NCI-H2081 treated with DMSO at 0.1 percent for 48 hours (cell line): ENCODE measurements around the gene UBTD2.

Experiments used
- DNase-seq: peaks from one replicate; lab custom pipeline; 2025; lab: John Stamatoyannopoulos, UW

Gene UBTD2

DNA sequence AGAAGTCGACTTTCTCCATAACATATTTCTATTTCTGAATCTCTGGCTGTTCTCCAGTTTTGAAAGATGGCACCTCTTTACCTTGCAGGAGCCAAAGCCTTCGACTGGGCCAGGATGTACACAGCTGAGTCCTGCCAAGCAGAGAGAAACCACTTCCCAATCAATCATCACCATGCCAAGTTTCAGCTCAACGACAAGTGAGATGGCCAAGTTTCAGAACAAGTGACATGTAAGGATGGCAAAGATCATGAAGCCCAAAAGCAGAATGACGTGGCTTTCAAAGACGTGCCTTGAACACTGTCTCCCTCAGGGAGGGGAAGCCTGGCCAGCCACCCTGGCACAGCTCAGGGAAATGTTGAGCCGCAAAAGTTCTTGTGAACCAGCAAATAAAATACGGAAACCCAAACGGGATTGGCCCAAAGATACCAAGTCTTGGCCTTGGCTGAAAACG lies 113.3 kb downstream of the UBTD2 start:
- DNase-seq, result no peak

DNA sequence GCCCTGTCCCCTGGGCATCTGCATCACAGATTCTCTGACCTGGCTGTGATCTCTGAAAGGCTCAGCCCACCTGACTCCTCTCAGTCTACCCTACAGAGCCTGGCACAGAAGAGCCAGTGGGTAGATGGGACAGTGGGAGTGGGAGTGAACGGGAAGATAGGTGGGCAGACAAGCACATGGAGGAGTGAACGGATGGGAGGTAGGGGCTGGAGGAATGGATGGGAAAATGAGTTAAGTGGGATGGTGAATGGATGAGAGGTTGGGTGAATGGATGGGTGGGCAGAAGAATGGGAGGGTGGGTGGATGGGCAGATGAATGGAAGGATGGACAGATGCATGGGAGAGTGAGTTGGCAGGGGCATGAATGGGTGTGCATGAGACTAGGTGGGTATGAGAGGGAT lies 114.3 kb downstream of the UBTD2 start:
- no peak for DNase-seq

DNA sequence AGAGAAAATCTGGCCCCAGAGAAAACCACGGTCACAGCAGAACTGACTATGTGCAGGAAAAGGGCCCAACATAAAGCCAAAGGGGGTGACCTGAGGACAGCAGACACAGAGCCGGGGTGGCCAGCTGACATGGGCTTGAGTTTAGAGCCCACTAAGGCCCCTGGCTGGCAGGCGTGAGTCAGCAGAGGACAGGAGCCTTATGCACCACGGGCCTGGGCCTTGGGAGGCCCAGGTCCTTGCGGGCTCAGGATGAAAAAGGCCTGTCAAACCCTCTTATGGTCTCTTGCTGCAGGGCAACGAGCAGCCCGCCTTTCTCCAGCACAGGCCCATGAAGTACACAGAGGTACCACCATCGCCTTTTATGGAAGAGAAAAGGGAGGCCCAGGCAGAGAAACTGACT lies 115.3 kb downstream of the UBTD2 start:
- DNase-seq, result no peak

DNA sequence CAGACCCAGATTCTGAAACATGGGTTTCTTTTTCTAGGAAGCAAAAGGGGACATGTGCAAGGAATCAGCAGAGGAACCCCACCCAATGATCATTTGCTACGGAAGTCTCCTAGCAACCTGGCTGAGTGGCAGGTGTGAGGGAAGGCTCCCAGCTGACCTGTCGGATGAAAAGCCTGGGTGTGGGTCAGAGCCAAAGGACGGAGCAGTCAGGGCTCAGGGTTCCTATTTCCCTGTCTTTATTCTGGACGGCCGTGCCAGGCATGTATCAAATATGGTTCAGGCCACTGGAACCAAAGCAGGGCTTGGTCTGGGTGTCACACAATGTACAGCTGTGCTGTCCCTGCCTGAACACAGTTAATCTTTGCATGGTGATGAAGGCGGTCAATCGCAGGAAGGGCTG lies 115.7 kb downstream of the UBTD2 start:
- DNase-seq, result no peak

DNA sequence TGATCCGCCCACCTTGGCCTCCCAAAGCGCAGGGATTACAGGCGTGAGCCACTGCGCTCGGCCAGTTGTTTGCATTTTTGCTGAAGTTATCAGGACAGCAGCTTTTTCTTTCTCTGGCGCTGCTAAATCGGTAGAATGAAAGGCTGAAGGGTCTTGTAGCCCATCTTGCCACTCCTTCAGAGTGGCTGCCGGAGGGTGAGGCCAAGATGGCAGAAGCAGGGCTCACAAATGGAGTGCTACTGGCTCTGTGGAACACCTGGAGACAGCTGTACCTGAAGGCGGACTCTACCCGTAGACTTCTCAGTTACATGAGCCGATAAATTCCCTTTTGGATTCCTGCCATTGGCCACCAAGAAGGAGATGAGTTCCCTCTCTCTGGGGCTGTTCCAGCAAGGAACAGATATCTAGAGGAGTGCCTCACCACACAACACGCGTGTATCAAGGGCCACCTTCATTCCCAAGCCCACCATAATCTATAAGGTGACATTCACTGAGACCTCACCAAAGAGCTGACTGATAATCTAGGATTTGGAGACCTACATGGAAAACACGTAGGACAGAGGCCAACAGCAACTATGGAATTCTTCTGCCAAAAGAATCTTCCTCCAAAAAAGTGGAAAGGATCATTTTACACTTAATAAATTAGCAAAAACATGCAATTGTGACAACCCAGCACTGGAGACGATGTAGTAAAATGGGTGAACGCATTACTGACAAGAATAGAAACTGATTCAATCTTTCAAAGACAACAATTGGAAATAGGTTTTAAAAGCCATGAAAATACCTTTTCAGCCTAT lies 117.3 kb downstream of the UBTD2 start:
- no peak for DNase-seq

DNA sequence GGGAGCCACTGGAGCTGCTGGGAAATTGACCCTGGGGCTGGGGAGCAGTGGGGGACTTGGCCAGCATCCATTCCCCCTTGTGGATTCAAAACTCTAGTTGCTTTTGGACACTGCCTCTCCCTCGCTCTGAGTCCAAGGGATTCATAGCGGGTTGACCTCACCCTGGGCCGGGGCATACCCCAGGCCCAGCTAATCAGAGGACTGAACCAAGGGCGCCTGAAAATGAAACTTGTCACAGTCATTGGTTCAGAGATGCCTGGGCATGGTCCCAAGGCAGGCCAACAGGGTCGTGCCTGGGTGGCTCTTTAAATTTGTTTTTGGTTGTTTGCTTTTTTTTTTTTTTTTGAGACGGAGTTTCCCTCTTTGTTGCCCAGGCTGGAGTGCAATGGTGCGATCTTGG lies 118.1 kb downstream of the UBTD2 start:
- DNase-seq, result no peak

DNA sequence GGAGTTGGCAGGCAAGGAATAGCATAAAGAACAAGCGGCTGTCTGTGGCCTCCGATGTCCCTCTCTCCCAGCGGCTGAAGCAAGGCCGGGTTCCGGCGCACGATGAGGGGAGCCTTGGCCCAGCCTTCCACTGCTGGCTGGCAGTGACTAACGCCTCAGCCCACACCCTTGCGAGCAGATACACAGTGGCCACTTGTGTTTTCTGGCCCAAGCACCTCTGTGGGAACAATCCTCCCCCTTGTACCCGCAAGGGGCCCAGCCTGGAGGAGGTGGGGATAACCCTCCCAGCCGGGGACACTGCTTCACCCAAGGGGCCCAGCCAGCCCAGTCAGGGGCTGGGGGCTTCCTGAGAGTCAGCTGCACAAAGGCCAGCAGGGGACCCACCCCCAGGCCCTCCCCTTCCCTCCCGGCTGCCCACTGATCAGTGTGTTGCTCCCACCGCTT lies 118.8 kb downstream of the UBTD2 start:
- no peak for DNase-seq

DNA sequence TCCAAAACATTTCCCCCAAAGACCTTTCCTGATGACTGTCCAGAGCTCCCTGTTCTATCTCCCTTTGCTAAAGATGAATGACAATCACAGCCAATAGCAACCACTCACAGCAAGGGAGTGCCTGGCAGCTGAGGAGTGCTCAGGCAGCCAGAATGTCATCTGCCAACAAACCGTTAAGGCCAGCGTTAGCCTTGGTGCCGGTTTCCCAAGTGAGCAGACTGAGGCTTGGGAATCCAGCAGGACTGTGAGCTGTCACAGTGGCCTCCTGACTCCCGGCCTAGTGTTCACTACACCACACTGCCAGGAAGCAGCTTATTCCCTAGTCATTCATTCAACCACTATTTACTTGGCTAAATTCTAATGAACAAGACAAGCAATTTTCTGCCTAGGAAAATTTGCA lies 120.2 kb downstream of the UBTD2 start:
- DNase-seq, result no peak

DNA sequence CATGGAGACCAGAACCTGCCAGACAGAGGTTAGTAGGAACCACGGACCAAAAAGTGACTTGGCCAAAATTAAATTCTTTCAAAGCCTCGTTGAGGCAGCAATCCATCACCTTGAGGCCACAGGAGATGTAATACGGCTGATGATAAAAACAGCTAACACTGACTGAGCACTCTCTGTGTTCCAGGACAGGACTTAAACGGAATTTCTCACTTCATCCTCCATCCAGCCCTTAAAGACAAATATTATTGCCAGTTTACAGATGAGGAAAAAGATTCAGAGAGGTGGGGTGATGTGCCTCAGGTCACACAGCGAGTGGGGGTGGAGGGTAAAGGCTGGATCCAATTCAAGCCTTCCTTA lies 120.6 kb downstream of the UBTD2 start:
- no peak for DNase-seq

DNA sequence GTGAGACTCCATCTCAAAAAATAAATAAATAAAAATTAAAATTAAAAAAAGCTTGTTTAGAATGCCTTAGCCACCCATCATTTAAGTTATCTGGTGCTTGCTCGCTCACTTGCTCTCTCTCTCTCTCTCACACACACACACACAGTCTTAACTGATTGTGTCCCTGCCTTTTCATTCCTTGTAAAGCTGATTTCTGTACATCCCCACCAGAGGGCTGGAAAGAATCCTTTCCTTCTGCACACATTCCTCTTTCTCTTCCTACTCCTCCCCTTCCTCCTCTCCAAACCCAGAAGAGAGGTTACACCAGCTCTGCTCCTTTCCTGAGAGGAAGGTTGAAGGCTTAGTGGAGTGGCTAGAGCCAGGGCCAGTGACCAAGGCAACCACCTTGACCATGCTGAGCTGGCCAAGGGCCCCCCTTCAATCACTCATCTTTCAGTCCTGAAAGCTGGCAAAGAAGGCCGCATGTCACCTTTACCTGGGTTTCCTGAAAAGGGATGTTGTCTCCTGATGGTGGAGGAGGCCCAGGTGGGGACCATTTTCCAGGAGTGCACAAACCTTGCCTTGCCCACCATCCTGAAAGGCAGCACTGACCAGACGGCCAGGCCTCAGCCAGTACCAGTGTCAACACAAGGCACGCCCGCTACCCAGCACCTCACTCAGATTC lies 121.1 kb downstream of the UBTD2 start:
- DNase-seq, result no peak

DNA sequence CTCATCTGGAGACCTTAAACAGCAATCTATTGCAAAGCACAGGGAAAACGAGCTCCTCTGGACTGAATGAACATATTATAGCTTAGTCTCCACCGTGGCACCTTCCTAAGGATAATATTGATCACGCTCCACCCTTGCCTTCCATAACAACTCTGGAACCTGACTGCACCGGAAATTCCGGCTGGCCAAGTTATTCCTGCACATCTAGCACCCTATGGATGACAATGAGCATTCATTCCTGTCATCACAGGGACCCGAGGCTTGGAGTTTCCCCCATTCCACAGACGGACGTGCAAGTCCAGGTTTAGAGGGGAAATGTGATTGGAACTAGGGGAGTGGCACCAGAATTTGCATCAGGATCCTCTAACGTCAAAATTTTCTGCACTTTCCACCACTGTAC lies 123.1 kb downstream of the UBTD2 start:
- no peak for DNase-seq
